ENCODE results near the gene PREB.

Gene PREB

DNA sequence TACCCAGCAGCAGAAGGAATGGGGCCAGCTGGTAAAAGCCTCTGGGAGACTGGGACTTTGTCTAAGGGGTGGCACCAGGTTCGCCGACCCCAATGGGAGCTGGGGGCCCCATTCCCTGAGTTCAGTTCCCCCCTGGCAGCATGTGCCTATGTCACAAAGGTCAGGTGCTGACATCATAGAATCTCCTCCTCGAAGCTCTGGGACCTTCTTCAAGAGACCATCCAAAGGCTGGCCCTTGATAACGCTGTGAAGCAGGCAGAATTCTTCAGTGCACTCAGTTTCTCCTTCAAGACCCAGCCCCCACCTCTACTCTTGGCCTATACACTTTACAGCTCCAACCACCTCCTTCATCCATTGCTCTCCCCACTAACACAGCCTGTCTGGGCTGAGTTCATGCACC is 4.9 kb upstream of the PREB start, which contains the start of gene PRR30:
Gene PRR30, minus strand, starts transcription at position 101 of the 400 bp plus-strand sequence. CDS start 1,081 bp downstream, outside the sequence.
- peaks cover 4% of the 10 kb centered on the region for H3K27me3 ChIP-seq (ENCODE audit: insufficient read depth, low read length, poor library complexity, severe bottlenecking)
- H3K4me1 ChIP-seq (ENCODE audit: insufficient read depth, low read length, poor library complexity, severe bottlenecking): peaks cover 5% of the 10 kb centered on the region
- H3K4me2 ChIP-seq (ENCODE audit: low read depth, low read length, poor library complexity, severe bottlenecking): no peak within 1 kb of the TSS
- H3K9me3 ChIP-seq (ENCODE audit: insufficient read depth, low read depth, low read length): no peaks in the 10 kb centered on the region
- no peak within 1 kb of the TSS for H3K9ac ChIP-seq (ENCODE audit: low read depth, low read length, poor library complexity, severe bottlenecking)
- H3K79me2 ChIP-seq (ENCODE audit: insufficient read depth, low read length): peaks cover under 1% of the 10 kb centered on the region
- H3F3A ChIP-seq (ENCODE audit: low read depth): no peaks in the 10 kb centered on the region
- H3K9me2 ChIP-seq (replicated peaks; ENCODE audit: low read depth, low read length): no peaks in the 10 kb centered on the region
- no peaks in the 10 kb centered on the region for H3K36me3 ChIP-seq (ENCODE audit: insufficient read depth, low read length)
- H3K4me3 ChIP-seq (ENCODE audit: low read length, poor library complexity, severe bottlenecking): no peak within 1 kb of the TSS
- TF ChIP-seq CTCF (conservative IDR thresholded peaks at IDR 0.05; ENCODE audit: low read length) (no peak), EZH2phosphoT487 (IDR thresholded peaks at IDR 0.05; ENCODE audit: borderline replicate concordance) (no peak)
- H2AFZ ChIP-seq (ENCODE audit: low read length): no peak within 1 kb of the TSS
- H4K20me1 ChIP-seq (ENCODE audit: insufficient read depth, low read length, poor library complexity, severe bottlenecking): no peaks in the 10 kb centered on the region

DNA sequence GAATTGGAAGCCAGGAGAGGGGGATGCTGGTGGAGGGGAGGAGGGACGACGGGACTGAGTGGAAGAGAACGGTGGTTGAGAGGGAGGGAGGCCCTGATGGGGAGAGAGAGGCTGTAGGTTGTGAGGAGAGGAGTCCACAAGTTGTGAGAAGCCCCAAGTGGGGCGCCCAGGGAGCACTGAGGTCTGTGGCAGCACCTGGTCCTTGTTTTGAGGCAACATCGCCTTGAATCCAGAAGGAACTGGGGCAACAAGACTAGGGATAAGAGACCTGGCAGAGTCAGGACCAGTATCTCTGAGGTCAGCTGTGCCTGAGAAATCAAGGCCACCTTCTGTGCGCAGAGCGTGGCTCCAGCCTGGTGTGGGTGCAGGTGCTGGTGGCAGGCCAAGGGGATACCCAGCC is 3.7 kb upstream of the PREB start:
- no peaks in the 10 kb centered on the region for H3K9me3 ChIP-seq (ENCODE audit: insufficient read depth, low read depth, low read length)
- no peak overlapping the region for H3K4me3 ChIP-seq (ENCODE audit: low read length, poor library complexity, severe bottlenecking)
- H3F3A ChIP-seq (ENCODE audit: low read depth): no peaks in the 10 kb centered on the region
- H3K4me1 ChIP-seq (ENCODE audit: insufficient read depth, low read length, poor library complexity, severe bottlenecking): peaks cover 13% of the 10 kb centered on the region
- peaks cover 5% of the 10 kb centered on the region for H4K20me1 ChIP-seq (ENCODE audit: insufficient read depth, low read length, poor library complexity, severe bottlenecking)
- no peak overlapping the region for H3K4me2 ChIP-seq (ENCODE audit: low read depth, low read length, poor library complexity, severe bottlenecking)
- peaks cover 13% of the 10 kb centered on the region for H3K79me2 ChIP-seq (ENCODE audit: insufficient read depth, low read length)
- no peak overlapping the region for H2AFZ ChIP-seq (ENCODE audit: low read length)
- no peak overlapping the region for H3K9ac ChIP-seq (ENCODE audit: low read depth, low read length, poor library complexity, severe bottlenecking)
- no peaks in the 10 kb centered on the region for H3K36me3 ChIP-seq (ENCODE audit: insufficient read depth, low read length)
- TF ChIP-seq CTCF (conservative IDR thresholded peaks at IDR 0.05; ENCODE audit: low read length) (no peak), EZH2phosphoT487 (IDR thresholded peaks at IDR 0.05; ENCODE audit: borderline replicate concordance) (no peak)
- H3K27me3 ChIP-seq (ENCODE audit: insufficient read depth, low read length, poor library complexity, severe bottlenecking): peaks cover 4% of the 10 kb centered on the region
- H3K9me2 ChIP-seq (replicated peaks; ENCODE audit: low read depth, low read length): no peaks in the 10 kb centered on the region

- Histone ChIP-seq H3K9ac (ENCODE audit: low read depth, low read length, poor library complexity, severe bottlenecking) (no peak overlapping the region), H2AFZ (ENCODE audit: low read length) (no peak overlapping the region), H3K4me1 (ENCODE audit: insufficient read depth, low read length, poor library complexity, severe bottlenecking) (peaks cover 20% of the 10 kb centered on the region), H3K79me2 (ENCODE audit: insufficient read depth, low read length) (peaks cover 20% of the 10 kb centered on the region), H3K27me3 (ENCODE audit: insufficient read depth, low read length, poor library complexity, severe bottlenecking) (peaks cover 4% of the 10 kb centered on the region), H3K36me3 (ENCODE audit: insufficient read depth, low read length) (no peaks in the 10 kb centered on the region), H3F3A (ENCODE audit: low read depth) (no peaks in the 10 kb centered on the region), H3K9me2 (replicated peaks; ENCODE audit: low read depth, low read length) (no peaks in the 10 kb centered on the region), H3K4me2 (ENCODE audit: low read depth, low read length, poor library complexity, severe bottlenecking) (no peak overlapping the region), H3K4me3 (ENCODE audit: low read length, poor library complexity, severe bottlenecking) (no peak overlapping the region), H4K20me1 (ENCODE audit: insufficient read depth, low read length, poor library complexity, severe bottlenecking) (peaks cover 10% of the 10 kb centered on the region), H3K9me3 (ENCODE audit: insufficient read depth, low read depth, low read length) (no peaks in the 10 kb centered on the region)
- no peak for TF ChIP-seq CTCF (conservative IDR thresholded peaks at IDR 0.05; ENCODE audit: low read length)
- no peak for TF ChIP-seq EZH2phosphoT487 (IDR thresholded peaks at IDR 0.05; ENCODE audit: borderline replicate concordance)
Measured at GRCh38 chr2:27137322-27137935, 3.0 kb upstream of the PREB start.
